HG02623 (cell line): Measurements from ENCODE around the gene ZMIZ1.
A peak's percentile ranks its signal among the peaks of the same experiment; 100 is the strongest.
"Not testable (repeated sequence)": the region's sequence is repeated elsewhere in the genome, so short reads cannot be mapped to it uniquely, and the experiment has no call there.

Experiments
- ATAC-seq: cut with Tn5 transposase; IDR thresholded peaks from one replicate; pipeline ENCODE4 v1.9.1; 2021; ENCODE audit warnings: moderate library complexity; ENCODE audit not compliant: unreplicated experiment

ZMIZ1 gene

DNA sequence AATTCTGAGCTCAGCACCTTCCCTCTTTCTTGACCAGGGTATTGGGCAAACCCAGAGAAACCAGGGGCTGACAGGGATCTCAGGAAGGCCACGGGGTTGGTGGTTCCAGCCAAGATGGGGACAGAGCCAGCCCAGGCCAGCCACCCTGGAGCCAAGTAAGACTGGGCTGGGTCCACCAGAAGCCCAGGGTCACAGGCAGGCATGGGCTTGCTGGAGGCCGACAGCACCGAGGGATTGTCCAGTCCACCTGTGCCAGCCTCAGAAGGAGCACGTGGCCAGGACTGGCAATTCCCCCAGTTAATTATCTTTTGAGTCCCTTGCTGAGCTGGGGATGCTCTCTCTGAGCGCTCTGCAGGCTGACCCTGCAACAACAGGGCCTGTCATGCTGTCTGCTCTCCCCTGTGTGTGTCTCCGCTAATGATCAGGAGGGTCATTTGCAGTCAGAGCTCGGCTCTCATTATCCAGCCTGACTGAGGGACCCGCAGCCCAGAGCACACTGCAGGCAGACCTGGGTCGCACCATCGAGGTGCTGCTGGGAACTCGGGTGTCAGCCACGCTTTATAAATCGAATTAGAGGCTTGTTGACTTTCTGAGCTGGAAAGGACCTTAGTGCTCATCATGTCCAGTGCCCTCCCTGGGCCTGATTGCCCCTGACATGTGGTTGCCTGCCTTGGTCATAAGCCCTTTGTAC, 209.0 kb downstream of the ZMIZ1 start:
- no peak for ATAC-seq

DNA sequence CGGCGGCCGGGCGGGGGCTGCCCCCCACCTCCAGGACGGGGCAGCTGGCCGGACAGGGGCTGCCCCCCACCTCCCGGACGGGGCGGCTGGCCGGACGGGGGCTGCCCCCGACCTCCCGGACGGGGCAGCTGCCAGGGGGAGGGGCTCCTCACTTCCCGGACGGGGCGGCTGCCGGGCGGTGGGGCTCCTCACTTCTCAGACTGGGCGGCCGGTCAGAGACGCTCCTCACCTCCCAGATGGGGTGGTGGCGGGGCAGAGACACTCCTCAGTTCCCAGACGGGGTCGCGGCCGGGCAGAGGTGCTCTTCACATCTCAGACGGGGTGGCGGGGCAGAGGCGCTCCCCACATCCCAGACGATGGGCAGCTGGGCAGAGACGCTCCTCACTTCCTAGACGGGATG, 210.3 kb downstream of the ZMIZ1 start:
- ATAC-seq: not testable (repeated sequence)

DNA sequence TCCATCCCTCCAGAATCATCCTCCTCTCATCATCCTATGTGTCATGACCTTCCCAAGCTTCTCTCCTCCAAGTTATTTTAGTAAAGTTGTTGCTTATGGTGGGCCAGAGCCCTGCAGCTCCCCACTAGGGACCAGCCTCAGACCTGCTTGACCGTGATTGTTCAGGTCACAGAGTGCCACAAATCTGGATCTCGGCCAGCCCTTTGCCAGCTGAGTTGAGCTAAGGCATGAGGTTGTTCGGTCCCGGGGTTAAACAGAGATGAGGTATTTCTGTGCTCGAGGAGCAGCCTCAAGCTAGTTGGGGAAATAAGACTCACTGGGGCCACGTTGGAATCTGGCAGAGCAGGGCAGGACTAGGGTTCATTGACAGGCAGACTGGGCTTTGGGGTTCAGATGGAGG, 212.2 kb downstream of the ZMIZ1 start:
- no peak for ATAC-seq

DNA sequence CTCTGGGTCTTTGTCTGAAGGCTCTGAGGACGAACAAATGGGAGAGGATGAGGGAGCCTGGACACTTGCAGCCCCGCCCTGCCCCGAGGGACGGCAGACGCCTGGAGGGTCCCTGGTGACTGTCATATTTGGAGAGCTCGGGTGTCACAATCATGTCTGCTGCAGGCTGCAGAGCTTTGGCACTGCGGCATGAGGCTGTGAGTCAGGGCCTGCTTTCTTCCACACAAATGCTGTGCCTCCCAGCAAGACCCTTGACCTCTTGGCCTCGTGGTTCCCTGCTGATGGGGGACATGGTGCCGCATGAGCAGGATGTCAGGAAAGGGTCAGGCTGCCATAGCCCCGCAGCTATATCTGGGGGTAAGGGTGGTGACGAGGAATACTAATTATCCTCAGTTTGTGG, 213.6 kb downstream of the ZMIZ1 start:
- ATAC-seq: no peak

DNA sequence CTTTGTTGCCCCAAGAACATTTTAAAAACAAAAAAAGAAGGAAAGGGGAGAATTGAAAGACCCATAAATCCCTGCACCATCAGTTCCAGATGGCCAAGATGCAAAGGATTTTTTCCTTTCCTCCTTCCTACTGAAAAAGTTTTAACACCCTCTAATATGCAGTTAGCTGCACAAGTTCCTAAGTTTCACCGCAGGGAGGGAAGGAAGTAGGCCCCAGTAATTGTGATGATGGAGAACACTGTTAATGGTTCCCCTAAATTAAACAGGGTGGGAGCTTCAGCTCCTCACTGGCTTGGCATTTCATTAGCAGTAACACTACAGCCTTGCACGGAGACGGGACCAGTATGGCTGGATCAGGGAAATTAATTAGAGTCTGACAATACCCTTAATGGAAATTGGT, 214.8 kb downstream of the ZMIZ1 start:
- ATAC-seq: no peak

DNA sequence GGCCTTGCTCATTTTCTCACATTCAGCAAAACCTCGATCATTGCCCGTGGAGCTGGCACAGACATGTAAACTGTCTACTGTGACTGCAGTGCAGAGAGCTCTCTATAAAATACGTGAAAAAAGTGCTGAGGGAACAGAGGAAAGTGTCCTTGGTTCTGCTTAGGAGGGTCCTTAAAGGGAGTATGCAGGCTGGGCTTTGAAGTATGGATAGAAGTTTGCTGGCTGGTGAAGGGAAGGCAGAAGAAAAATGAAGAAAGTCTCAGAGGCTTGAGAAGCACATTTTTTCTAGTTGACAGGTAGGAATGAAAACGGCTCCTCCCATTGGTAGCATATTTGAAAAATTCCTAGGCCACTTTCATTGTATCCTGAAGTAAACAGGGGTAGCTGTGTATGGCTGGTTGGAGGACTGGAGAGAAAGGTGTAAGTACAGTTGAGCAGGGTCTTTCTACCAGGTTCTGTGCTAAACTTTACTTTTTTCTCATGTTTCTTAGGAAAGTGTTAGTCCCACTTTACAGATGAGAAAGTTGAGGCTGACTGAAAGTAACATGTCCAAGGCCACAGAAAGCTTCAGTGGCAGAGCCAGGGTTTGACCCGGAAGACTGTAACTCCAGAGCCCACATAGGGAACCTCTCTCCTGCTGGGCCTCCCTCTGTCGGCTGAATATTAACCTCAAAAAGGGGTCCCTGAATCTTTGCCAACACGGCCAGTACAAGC, 215.5 kb downstream of the ZMIZ1 start:
- ATAC-seq: no peak

DNA sequence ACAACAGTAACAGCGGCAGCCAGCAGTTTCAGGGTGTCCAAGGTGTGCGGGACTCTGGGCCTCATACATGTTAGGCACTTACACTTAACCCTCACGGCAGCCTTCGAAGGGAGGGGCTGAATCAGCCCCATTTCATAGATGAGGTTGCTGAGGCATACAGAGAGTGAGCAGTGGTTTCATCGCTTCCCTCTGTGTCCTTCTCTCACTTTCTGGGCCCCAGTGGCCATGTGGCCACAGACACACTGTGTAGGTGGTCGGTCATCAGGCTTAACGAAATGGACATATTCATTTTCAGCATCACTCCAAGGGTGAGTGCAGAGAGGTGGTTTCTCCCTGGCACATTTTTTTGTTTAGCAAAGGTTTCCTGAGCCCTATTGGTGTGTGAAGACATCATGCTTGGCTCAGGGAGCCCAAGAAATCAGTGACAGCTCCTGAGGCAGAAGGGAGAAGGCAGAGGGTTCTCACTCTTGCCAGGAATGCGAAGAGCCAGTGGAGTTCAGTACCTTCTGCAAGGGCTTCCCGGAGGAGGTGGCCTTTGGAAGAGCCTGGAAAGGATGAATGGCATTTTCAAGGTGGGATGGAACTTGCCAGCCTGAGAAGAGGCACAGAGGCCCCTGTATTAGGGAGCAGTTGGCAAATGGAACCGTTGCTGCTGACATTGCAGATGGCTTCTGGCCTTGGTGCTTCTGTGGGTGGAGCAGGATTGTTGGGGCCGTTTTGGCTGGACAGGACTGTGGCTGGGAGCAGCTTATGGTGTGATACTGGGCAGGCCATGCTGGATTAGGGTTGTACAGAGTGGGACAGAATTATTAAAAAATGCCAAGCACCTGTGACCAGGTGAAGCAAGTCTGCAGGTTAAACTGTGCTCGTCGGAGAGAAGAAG, 216.8 kb downstream of the ZMIZ1 start:
- ATAC-seq: peak; percentile 52

DNA sequence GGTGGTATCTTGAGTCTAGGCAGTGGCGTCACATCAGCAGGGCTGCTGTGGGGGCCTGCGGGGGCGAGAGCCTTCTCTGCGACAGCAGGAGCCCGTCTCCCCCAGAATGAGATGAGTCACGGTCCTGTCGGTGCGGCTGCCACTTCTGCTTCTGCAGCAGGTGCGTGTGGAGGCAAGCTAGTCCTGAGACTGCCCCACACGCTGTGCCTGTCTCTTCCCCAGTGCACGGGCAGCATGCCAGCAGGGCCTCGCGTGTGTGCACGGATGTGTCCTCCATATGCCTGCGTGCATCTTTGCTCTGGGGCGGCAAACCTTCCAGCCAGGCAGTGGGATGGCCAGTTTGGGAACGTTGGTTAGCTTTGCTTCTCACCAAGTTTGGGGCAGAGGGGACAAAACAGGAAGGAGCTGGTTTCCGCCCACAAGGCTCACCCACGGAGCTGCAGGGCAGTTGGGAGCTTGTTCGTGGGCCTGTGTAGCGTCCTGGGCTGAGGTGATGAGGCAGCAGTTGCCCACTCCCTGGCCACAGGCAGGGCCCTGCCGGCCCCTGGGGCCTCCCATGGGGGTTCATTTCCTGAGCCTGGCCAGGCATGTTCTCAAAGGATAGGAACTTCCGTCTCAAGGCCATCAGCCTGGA, 217.7 kb downstream of the ZMIZ1 start:
- ATAC-seq: peak; percentile 82

DNA sequence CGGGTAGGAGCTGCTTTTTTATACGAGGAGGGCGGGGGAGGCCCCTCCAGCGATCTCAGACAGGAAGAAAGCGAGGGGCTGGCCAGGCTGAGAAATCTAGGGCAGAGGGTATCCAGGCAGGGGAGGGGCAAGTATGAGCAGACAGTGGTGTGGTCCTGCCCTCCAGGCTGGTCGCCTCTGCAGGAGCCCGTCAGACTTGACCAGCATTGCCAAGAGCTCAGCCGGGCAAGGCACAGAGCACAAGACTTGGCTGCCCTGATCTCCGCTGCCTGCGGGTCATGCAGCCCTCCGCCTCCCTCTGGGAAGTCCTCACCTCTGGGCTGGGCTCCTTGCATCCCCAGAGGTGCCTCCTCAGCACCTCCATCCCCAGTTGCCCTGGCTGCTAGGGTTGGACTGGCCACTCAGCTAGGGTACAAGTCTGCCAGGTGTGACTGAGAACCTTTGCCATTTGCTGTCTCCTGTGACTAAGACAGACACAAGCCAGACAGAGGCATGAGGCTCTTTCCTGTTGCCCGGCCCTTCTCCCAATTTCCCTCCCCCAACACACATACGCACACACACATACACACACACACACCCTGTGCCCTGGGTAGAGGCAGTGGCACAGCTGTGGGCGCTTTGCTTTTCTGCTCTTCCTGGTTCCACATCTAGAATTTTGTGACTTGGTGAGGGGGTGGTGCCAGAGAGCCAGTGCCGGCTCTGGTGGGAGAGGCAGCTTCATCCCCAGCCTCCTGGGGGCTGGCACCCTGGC, 219.4 kb downstream of the ZMIZ1 start:
- no peak for ATAC-seq

DNA sequence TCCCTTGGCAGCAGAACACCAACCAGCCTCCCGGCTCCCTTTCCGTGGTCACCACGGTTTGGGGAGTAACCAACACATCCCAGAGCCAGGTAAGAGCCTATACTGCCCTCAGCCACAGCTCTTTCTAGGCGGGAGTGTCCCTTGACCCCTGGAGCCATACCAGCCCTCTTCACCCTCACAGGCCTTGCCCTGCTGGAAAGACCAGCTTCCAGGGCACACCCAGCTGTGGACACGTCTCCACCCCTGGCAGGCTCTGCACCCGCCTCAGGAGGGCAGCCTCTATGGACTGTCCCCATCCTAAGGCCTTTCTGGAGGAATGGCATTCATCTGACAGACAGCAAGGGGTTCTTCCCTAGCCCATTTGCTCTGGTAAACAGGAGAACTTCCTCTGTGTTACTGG, 221.0 kb downstream of the ZMIZ1 start:
- no peak for ATAC-seq

DNA sequence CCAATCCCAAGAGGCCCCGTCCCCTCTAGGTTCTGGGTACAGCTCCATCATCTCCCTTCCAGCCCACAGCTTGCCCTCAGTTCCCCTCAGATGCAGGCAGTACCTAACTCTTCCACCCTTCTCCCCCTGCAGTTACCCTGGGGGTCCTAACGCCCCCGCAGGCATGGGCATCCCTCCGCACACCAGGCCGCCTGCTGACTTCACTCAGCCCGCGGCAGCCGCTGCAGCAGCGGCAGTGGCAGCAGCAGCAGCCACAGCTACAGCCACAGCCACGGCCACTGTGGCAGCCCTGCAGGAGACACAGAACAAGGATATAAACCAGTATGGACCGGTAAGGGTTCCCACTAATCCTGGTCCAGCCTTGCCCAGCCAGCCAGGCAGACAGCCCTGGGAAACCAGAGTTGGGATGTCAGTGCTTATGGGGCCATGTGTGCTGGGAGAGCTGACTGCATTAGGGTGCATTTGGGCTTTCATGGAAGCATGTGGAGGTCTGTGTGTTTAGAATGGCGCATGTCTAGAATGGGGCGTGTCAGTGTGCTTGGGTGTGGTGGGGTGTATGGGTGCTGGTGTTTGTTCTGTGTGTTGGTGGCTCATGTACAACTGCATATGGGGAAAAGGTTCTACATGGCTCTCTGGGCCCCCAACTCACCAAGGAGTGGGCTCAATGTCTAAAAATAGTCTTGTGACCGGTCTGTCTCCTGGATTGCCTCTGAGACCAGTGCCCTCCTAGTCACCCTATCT, 223.4 kb downstream of the ZMIZ1 start:
- ATAC-seq: no peak

DNA sequence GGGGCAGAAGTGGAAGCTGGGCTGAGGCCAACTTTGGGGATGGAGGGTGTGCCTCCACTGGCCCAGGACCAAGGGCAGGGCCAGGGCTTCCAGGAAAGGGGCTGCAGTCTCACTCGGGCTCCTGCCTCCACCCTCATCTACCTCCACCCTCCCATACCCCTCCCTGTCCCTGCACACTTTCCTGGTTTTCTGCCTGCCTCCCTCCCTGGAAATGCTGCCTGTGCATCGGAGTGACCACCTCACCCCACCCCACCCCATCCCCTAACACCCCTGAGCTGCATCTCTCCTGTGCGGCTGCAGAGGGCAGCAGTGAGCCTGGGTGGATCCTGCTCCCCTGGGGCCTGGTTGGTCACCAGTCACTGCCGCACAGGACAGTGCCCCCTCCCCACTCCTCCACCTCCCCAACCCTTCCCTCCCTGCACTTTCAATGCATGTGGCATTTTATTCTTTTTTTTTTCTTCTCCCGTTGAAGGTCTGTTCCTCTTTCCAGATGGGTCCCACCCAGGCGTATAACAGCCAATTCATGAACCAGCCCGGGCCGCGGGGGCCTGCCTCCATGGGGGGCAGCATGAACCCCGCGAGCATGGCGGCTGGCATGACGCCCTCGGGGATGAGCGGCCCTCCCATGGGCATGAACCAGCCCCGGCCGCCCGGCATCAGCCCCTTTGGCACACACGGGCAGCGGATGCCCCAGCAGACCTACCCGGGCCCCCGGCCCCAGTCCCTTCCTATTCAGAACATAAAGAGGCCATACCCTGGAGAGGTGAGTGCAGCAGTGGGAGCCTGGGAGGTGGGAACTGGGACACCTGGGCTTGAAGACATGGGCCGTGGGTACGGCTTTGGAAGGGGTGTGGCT, 224.4 kb downstream of the ZMIZ1 start:
- no peak for ATAC-seq

DNA sequence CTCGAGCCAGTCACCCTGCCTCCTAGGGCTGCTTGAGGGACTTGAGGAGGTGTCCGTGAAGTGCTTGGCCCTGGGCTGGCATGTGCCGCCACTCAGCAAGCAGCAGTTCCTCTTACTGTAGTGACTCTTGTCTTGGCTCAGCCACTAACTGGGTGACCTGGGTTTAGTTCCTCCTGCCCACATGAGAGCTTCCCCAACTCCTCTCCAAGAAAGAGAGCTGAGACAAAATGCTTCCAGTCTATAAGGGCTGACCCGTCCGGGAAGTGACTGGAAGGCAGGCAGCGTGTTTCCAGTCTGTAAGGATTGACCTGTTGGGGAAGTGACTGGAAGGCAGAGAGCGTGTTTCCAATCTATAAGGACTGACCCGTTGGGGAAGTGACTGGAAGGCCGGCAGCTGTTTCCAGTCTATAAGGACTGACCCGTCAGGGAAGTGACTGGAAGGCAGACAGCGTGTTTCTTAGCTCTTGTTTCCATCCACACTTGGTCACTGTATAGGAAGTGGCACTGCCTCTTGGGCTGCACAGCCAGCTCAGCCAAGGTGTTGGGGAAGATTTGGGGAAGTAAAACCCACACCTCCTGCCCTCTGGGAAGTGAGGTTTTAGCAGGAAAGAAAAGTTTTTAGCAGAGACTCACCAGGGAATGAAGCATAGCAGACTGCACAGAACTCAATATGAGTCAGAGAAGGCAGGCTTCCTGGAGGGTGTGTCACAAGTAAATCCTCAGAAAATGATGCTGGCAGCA, 225.2 kb downstream of the ZMIZ1 start:
- ATAC-seq: no peak

DNA sequence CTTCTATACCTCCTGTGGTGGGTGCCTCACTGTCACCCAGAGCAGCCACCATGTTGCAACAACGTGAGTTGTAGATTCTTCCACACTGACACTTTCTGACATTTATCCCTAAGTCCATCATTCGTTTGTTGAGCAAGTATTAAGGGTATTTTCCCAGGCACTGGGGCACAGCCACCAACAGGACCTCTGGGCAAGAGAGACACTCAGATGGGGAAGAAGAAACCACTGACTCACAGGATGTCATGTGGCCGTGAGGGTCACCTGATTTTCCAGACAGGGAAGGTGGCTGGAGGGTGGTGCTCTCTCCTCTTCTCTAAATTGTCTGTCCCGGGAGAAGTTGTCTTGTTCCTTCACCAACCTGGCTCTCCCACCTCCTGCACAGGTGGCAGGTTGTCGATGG, 226.8 kb downstream of the ZMIZ1 start:
- no peak for ATAC-seq

DNA sequence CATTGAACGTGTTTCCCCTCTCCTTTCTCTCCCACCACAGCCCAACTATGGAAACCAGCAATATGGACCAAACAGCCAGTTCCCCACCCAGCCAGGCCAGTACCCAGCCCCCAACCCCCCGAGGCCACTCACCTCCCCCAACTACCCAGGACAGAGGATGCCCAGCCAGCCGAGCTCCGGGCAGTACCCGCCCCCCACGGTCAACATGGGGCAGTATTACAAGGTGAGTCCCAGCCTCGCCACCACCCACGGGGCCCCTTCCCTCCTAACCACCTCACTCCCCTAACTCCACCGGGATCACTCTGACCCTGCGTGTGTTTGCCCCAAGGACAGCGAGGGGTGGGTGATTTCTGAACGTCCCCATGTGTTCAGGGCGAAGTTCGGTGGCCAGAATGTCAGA, 227.7 kb downstream of the ZMIZ1 start:
- ATAC-seq: no peak

DNA sequence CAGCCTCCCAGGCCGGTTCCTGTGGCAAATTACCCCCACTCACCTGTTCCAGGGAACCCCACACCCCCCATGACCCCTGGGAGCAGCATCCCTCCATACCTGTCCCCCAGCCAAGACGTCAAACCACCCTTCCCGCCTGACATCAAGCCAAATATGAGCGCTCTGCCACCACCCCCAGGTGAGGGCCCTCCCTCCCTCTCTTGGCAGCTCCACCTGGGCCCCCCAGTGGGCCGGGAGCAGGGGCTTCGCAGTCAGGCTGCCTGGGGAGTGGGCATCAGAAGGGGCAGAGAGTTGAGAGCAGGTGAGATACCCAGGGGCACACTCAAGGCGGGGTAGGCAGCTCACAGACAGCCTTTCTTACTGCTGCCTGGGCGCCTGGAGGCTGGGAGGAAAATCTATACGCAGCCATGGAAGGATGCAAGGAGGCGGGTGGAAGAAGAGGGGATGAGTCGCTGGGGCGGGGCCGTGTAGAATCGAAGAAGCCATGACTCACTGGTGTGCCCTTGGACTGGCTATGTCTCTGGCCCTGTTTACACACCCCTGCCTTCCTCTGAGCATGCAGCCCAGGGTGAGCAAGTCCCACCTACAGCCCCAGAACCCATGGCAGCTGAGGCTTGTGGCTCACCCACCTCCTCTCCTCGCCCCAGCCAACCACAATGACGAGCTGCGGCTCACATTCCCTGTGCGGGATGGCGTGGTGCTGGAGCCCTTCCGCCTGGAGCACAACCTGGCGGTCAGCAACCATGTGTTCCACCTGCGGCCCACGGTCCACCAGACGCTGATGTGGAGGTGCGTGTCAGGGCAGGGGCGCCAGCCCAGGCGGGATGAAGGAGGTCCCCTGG, 229.9 kb downstream of the ZMIZ1 start:
- ATAC-seq: no peak
